GM23338 (cell line): ENCODE measurements around the gene TXNRD3. TPM values are rescaled to one million over a fixed set of nuclear protein-coding genes. Genes with fewer than 3 reads are reported as not detected.

Experiments
- ATAC-seq: fragments of 200-7000 bp; cut with Tn5 transposase; 3 replicates; pipeline ENCODE4 v1.9.1; 2020
- DNase-seq: peaks from one replicate; pipeline ENCODE4 v3.0.0-alpha.2; 2015; ENCODE audit warnings: low spot score
- H2AFZ ChIP-seq: fragments of 200-600 bp; sonication (generic); 2 replicates; pipeline ENCODE4 v1.8.0; 2016; ENCODE audit warnings: antibody characterized with exemption, mild to moderate bottlenecking, moderate library complexity
- H3F3A ChIP-seq: fragments of 200-600 bp; sonication (generic); replicated peaks from 2 replicates; pipeline ENCODE4 v1.8.0; 2017; ENCODE audit warnings: antibody characterized with exemption, mixed run types, low read depth
- H3K27ac ChIP-seq: fragments of 200-600 bp; sonication (generic); 2 replicates; pipeline ENCODE4 v1.6.1; 2016; ENCODE audit warnings: low read depth
- H3K27me3 ChIP-seq: fragments of 200-600 bp; sonication (generic); 2 replicates; pipeline ENCODE4 v1.8.0; 2016; ENCODE audit warnings: mild to moderate bottlenecking, mixed run types, moderate library complexity; ENCODE audit not compliant: insufficient read depth
- H3K36me3 ChIP-seq: fragments of 200-600 bp; sonication (generic); 2 replicates; pipeline ENCODE4 v1.8.0; 2016; ENCODE audit warnings: mild to moderate bottlenecking; ENCODE audit not compliant: insufficient read depth
- H3K4me1 ChIP-seq: fragments of 200-600 bp; sonication (generic); 2 replicates; pipeline ENCODE4 v1.8.0; 2016; ENCODE audit warnings: mild to moderate bottlenecking, moderate library complexity; ENCODE audit not compliant: insufficient read depth
- H3K4me2 ChIP-seq: fragments of 200-600 bp; sonication (generic); 2 replicates; pipeline ENCODE4 v1.7.1; 2017; ENCODE audit warnings: mixed run types
- H3K4me3 ChIP-seq: fragments of 200-600 bp; sonication (generic); 2 replicates; pipeline ENCODE4 v1.6.1; 2016; ENCODE audit warnings: mixed run types
- H3K79me2 ChIP-seq: fragments of 200-600 bp; sonication (generic); replicated peaks from 2 replicates; pipeline ENCODE4 v1.8.0; 2017; ENCODE audit warnings: mild to moderate bottlenecking; ENCODE audit not compliant: insufficient read depth
- H3K9me2 ChIP-seq: fragments of 200-600 bp; sonication (generic); 2 replicates; pipeline ENCODE4 v1.8.0; 2017; ENCODE audit not compliant: insufficient read depth
- H4K20me1 ChIP-seq: fragments of 200-600 bp; sonication (generic); replicated peaks from 2 replicates; pipeline ENCODE4 v1.8.0; 2017; ENCODE audit warnings: mild to moderate bottlenecking; ENCODE audit not compliant: insufficient read depth
- H3K27ac Mint-ChIP-seq: 2 replicates; pipeline ENCODE4 v1.8.0; 2020; ENCODE audit warnings: inconsistent platforms, mild to moderate bottlenecking, moderate library complexity, mixed read lengths
- H3K27me3 Mint-ChIP-seq: 3 replicates; pipeline ENCODE4 v1.8.0; 2022; ENCODE audit warnings: low read depth, mild to moderate bottlenecking, moderate library complexity, mixed read lengths, inconsistent platforms; ENCODE audit not compliant: insufficient read depth, poor library complexity
- H3K36me3 Mint-ChIP-seq: 3 replicates; pipeline ENCODE4 v1.8.0; 2021; ENCODE audit warnings: low read depth, mild to moderate bottlenecking, inconsistent platforms, moderate library complexity, mixed read lengths
- H3K4me1 Mint-ChIP-seq: 3 replicates; pipeline ENCODE4 v1.8.0; 2020; ENCODE audit warnings: mild to moderate bottlenecking, inconsistent platforms, mixed read lengths
- H3K4me3 Mint-ChIP-seq: 3 replicates; pipeline ENCODE4 v1.8.0; 2021; ENCODE audit warnings: moderate library complexity, mild to moderate bottlenecking, inconsistent platforms, mixed read lengths
- H3K9me3 Mint-ChIP-seq: 3 replicates; pipeline ENCODE4 v1.8.0; 2020; ENCODE audit warnings: moderate library complexity, mild to moderate bottlenecking, inconsistent platforms, mixed read lengths
- CREB1 ChIP-seq: fragments of 250-450 bp; sonication (Bioruptor Pico); IDR thresholded peaks from 2 replicates; pipeline ENCODE4 v1.5.0; 2020; ENCODE audit warnings: low read depth, mild to moderate bottlenecking, moderate library complexity
- EZH2 ChIP-seq: fragments of 200-600 bp; sonication (generic); IDR thresholded peaks from one replicate; pipeline ENCODE4 v1.8.0; 2017; ENCODE audit warnings: antibody characterized with exemption, mild to moderate bottlenecking, low read depth; ENCODE audit not compliant: unreplicated experiment
- EZH2phosphoT487 ChIP-seq: fragments of 200-600 bp; sonication (generic); IDR thresholded peaks from one replicate; pipeline ENCODE4 v1.8.1; 2018; ENCODE audit warnings: antibody characterized with exemption; ENCODE audit not compliant: unreplicated experiment
- JUNB ChIP-seq: IDR thresholded peaks from one replicate; pipeline ENCODE4 v1.6.1; 2016; ENCODE audit warnings: antibody characterized with exemption; ENCODE audit not compliant: unreplicated experiment
- NANOG ChIP-seq: IDR thresholded peaks from 2 replicates; pipeline ENCODE4 v1.6.1; 2016; ENCODE audit warnings: antibody characterized with exemption, borderline replicate concordance
- POLR2AphosphoS5 ChIP-seq: IDR thresholded peaks from 2 replicates; pipeline ENCODE4 v1.6.1; 2016; ENCODE audit warnings: antibody characterized with exemption, low read depth
- REST ChIP-seq: IDR thresholded peaks from one replicate; pipeline ENCODE4 v1.6.1; 2018; ENCODE audit warnings: antibody characterized with exemption; ENCODE audit not compliant: unreplicated experiment
- STAT1 ChIP-seq: IDR thresholded peaks from one replicate; pipeline ENCODE4 v1.6.1; 2016; ENCODE audit warnings: antibody characterized with exemption; ENCODE audit not compliant: unreplicated experiment
- ZNF114 ChIP-seq: fragments of 250-450 bp; sonication (Bioruptor Pico); IDR thresholded peaks from 2 replicates; pipeline ENCODE4 v1.5.0; 2020; ENCODE audit warnings: mild to moderate bottlenecking, moderate library complexity
- ZNF331 ChIP-seq: fragments of 250-450 bp; sonication (Bioruptor Pico); IDR thresholded peaks from 2 replicates; pipeline ENCODE4 v1.5.0; 2020; ENCODE audit warnings: low read depth, mild to moderate bottlenecking, moderate library complexity
- ZNF462 ChIP-seq: fragments of 250-450 bp; sonication (Bioruptor Pico); IDR thresholded peaks from 2 replicates; pipeline ENCODE4 v1.5.0; 2020; ENCODE audit warnings: mild to moderate bottlenecking, moderate library complexity
- polyA plus RNA-seq: library from polyadenylated mRNA; unstranded; fragments of >200 nt; fragmentation: Nextera tagmentation; extraction: Ambion mirVana; gene quantifications from 2 replicates; pipeline ENCODE4 v1.2.1, GENCODE V29; 2016
- total RNA-seq: library from RNA; depleted of rRNA; stranded (reverse); fragments of >200 nt; shearing (Covaris generic); gene quantifications from 2 replicates; pipeline ENCODE4 v1.2.3, GENCODE V29; 2014
- TF ChIP-seq, protein P1 (sequence below), 2 experiments: fragments of 200-600 bp in 1 of 2; sonication (generic) in 1 of 2; conservative IDR thresholded peaks; 2 replicates each; pipeline versions ENCODE4 v1.5.1 to v1.6.1; 2016 to 2017; ENCODE audit warnings: antibody characterized with exemption in 2 of 2, low read depth in 2 of 2, mild to moderate bottlenecking in 2 of 2, moderate library complexity in 1 of 2
- TF ChIP-seq, protein P2 (sequence below): IDR thresholded peaks from 2 replicates; pipeline ENCODE4 v1.6.1; 2016; ENCODE audit warnings: antibody characterized with exemption

Gene TXNRD3
- total and polyA plus RNA-seq, 2 experiments from 2014 or later = 3.0 to 4.1 TPM

DNA sequence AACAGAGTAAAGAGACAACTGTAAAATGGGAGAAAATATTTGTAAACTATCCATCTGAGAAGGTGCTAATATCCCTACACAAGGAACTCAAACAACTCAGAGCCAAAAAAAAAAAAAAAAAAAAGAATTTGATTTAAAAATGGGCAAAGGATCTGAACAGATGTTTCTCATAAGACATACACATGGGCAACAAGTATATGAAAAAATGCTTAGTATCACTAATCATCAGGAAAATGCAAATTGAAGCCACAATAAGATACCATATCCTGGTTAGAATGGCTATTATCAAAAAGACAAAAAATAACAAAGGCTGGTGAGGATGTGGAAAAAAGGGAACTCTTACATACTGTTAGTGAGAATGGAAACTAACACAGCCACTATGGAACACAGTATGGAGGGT lies 36.2 kb downstream of the TXNRD3 start:
- Histone ChIP-seq H3F3A (no peaks in the 10 kb centered on the region), H3K27ac (no peak overlapping the region), H3K4me3 (no peak overlapping the region), H4K20me1 (no peaks in the 10 kb centered on the region), H2AFZ (no peak overlapping the region), H3K36me3 (no peaks in the 10 kb centered on the region), H3K9me2 (no peaks in the 10 kb centered on the region), H3K27me3 (no peaks in the 10 kb centered on the region), H3K4me1 (no peaks in the 10 kb centered on the region), H3K79me2 (no peaks in the 10 kb centered on the region), H3K4me2 (no peak overlapping the region)
- ATAC-seq (no peak), DNase-seq (no peak)
- no peaks in the 10 kb centered on the region for H3K9me3 Mint-ChIP-seq
- TF ChIP-seq EZH2 = no peak
- no peak for TF ChIP-seq STAT1
- no peak for TF ChIP-seq ZNF114 (CRISPR knock-in tag)
- TF ChIP-seq ZNF462 (CRISPR knock-in tag) = no peak
- TF ChIP-seq ZNF331 (CRISPR knock-in tag) = no peak
- TF ChIP-seq, protein P1, sequence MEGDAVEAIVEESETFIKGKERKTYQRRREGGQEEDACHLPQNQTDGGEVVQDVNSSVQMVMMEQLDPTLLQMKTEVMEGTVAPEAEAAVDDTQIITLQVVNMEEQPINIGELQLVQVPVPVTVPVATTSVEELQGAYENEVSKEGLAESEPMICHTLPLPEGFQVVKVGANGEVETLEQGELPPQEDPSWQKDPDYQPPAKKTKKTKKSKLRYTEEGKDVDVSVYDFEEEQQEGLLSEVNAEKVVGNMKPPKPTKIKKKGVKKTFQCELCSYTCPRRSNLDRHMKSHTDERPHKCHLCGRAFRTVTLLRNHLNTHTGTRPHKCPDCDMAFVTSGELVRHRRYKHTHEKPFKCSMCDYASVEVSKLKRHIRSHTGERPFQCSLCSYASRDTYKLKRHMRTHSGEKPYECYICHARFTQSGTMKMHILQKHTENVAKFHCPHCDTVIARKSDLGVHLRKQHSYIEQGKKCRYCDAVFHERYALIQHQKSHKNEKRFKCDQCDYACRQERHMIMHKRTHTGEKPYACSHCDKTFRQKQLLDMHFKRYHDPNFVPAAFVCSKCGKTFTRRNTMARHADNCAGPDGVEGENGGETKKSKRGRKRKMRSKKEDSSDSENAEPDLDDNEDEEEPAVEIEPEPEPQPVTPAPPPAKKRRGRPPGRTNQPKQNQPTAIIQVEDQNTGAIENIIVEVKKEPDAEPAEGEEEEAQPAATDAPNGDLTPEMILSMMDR (conservative IDR thresholded peaks at IDR 0.05; ENCODE audit: low read depth in 2 of 2) = no peak
- TF ChIP-seq JUNB = no peak
- TF ChIP-seq REST = no peak
- TF ChIP-seq, protein P2, sequence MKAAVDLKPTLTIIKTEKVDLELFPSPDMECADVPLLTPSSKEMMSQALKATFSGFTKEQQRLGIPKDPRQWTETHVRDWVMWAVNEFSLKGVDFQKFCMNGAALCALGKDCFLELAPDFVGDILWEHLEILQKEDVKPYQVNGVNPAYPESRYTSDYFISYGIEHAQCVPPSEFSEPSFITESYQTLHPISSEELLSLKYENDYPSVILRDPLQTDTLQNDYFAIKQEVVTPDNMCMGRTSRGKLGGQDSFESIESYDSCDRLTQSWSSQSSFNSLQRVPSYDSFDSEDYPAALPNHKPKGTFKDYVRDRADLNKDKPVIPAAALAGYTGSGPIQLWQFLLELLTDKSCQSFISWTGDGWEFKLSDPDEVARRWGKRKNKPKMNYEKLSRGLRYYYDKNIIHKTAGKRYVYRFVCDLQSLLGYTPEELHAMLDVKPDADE = no peak
- no peak for TF ChIP-seq EZH2phosphoT487
- TF ChIP-seq CREB1 (CRISPR knock-in tag) = no peak
- no peak for TF ChIP-seq NANOG
- no peak for TF ChIP-seq POLR2AphosphoS5
- H3K4me1 Mint-ChIP-seq = peaks cover 3% of the 10 kb centered on the region; the same call in 1 of the 3 replicates
- H3K27me3 Mint-ChIP-seq = no peaks in the 10 kb centered on the region
- no peak overlapping the region for H3K4me3 Mint-ChIP-seq
- H3K27ac Mint-ChIP-seq = no peak overlapping the region
- H3K36me3 Mint-ChIP-seq = no peaks in the 10 kb centered on the region
